Endothelial cell of umbilical vein (primary cell): ENCODE results near the gene N4BP2. TPM values are rescaled to one million over a fixed set of nuclear protein-coding genes. Genes with fewer than 3 reads are reported as not detected.

Experiments used
- BruUV-seq: library from RNA; stranded (reverse); fragments of 400-500 nt; replicated peaks from 2 replicates; lab custom pipeline; 2021; lab: Mats Ljungman, UMichigan
- CTCF ChIA-PET: fragments of 300-600, 350-600 bp; sonication (Branson Sonifier 250); formaldehyde crosslinking; loops from one replicate; lab custom pipeline; 2021; ENCODE audit warnings: antibody characterized with exemption, inconsistent platforms; lab: Charles Lee
- POLR2A ChIA-PET: fragments of 300-600, 350-600 bp; sonication (Branson Sonifier 250); formaldehyde crosslinking; loops from one replicate; lab custom pipeline; 2021; ENCODE audit warnings: antibody characterized with exemption, inconsistent platforms; lab: Charles Lee
- DNase-seq: peaks from one replicate; pipeline ENCODE4 v3.0.0-alpha.2; 2011; ENCODE audit warnings: low read depth, low spot score
- FAIRE-seq: peaks from 2 replicates; lab custom pipeline; 2011; peaks lifted over from hg19 to GRCh38; lab: Jason Lieb, UNC
- H2AFZ ChIP-seq: 2 replicates; pipeline ENCODE4 v1.6.0; 2012; ENCODE audit warnings: low read depth, low read length, control low read depth, inconsistent platforms
- H3K27ac ChIP-seq: 2 replicates; pipeline ENCODE4 v1.5.1; 2011; ENCODE audit warnings: low read depth, mild to moderate bottlenecking, control low read depth, low read length, moderate library complexity; ENCODE audit not compliant: insufficient read depth
- H3K27me3 ChIP-seq, 2 experiments: 2 replicates each; pipeline versions ENCODE4 v1.6.0 to v1.6.1; 2011; ENCODE audit warnings: low read length in 2 of 2, mixed read lengths in 1 of 2; ENCODE audit not compliant: control insufficient read depth in 2 of 2, insufficient read depth in 2 of 2
- H3K36me3 ChIP-seq, 2 experiments: 2 replicates in 1 of 2; 3 replicates in 1 of 2; pipeline ENCODE4 v1.5.1; 2011; ENCODE audit warnings: low read length in 2 of 2, mild to moderate bottlenecking in 1 of 2, moderate library complexity in 1 of 2; ENCODE audit not compliant: control insufficient read depth in 2 of 2, insufficient read depth in 2 of 2; ENCODE audit errors: extremely low read depth in 1 of 2
- H3K4me1 ChIP-seq: 3 replicates; pipeline ENCODE4 v1.5.1; 2011; ENCODE audit warnings: mild to moderate bottlenecking, low read length; ENCODE audit not compliant: control insufficient read depth, insufficient read depth; ENCODE audit errors: extremely low read depth
- H3K4me2 ChIP-seq: 2 replicates; pipeline ENCODE4 v1.6.1; 2011; ENCODE audit warnings: low read length, control low read depth, mixed read lengths; ENCODE audit not compliant: insufficient read depth
- H3K4me3 ChIP-seq, 3 experiments: fragments of 200-600 bp in 1 of 3; sonication (generic), shearing (Covaris generic) in 1 of 3; replicated peaks in 1 of 3; 2 replicates each; pipeline ENCODE4 v1.5.1; 2011 to 2016; ENCODE audit warnings: control low read depth in 3 of 3, low read length in 3 of 3, mild to moderate bottlenecking in 2 of 3, inconsistent platforms in 1 of 3, low read depth in 1 of 3, moderate library complexity in 1 of 3; ENCODE audit not compliant: insufficient read depth in 1 of 3
- H3K79me2 ChIP-seq: 2 replicates; pipeline ENCODE4 v1.6.0; 2012; ENCODE audit warnings: low read length, inconsistent platforms; ENCODE audit not compliant: control insufficient read depth, insufficient read depth
- H3K9ac ChIP-seq: replicated peaks from 2 replicates; pipeline ENCODE3; 2011; ENCODE audit warnings: low read length, control low read depth; ENCODE audit not compliant: insufficient read depth; ENCODE audit errors: extremely low read depth
- H3K9me1 ChIP-seq: replicated peaks from 3 replicates; pipeline ENCODE4 v1.6.0; 2011; ENCODE audit warnings: mild to moderate bottlenecking, low read length; ENCODE audit not compliant: control insufficient read depth, insufficient read depth; ENCODE audit errors: extremely low read depth
- H3K9me3 ChIP-seq: replicated peaks from 2 replicates; pipeline ENCODE4 v1.5.1; 2012; ENCODE audit warnings: low read length, inconsistent platforms; ENCODE audit not compliant: control insufficient read depth, insufficient read depth
- H4K20me1 ChIP-seq: replicated peaks from 2 replicates; pipeline ENCODE3; 2011; ENCODE audit warnings: mild to moderate bottlenecking, low read length; ENCODE audit not compliant: control insufficient read depth, insufficient read depth; ENCODE audit errors: extremely low read depth
- EZH2 ChIP-seq: IDR thresholded peaks from 2 replicates; pipeline ENCODE4 v1.6.1; 2012; ENCODE audit warnings: borderline replicate concordance, low read depth, mild to moderate bottlenecking, moderate library complexity, low read length, inconsistent platforms; ENCODE audit not compliant: severe bottlenecking
- FOS ChIP-seq: IDR thresholded peaks from 2 replicates; pipeline ENCODE4 v1.6.1; 2011; ENCODE audit warnings: mild to moderate bottlenecking, low read length, moderate library complexity, borderline replicate concordance; ENCODE audit not compliant: insufficient read depth
- GATA2 ChIP-seq: IDR thresholded peaks from 2 replicates; pipeline ENCODE4 v1.7.0; 2011; ENCODE audit warnings: low read depth, mild to moderate bottlenecking, moderate library complexity, mixed read lengths, low read length; ENCODE audit not compliant: insufficient read length, insufficient read depth
- JUN ChIP-seq: IDR thresholded peaks from 2 replicates; pipeline ENCODE4 v1.6.1; 2011; ENCODE audit warnings: borderline replicate concordance, low read depth; ENCODE audit not compliant: insufficient read length, insufficient read depth
- MYC ChIP-seq: IDR thresholded peaks from one replicate; pipeline ENCODE4 v1.6.1; 2011; ENCODE audit warnings: mild to moderate bottlenecking, low read depth, low read length
- POLR2AphosphoS5 ChIP-seq: IDR thresholded peaks from 2 replicates; pipeline ENCODE4 v1.6.1; 2012; ENCODE audit warnings: low read depth, mild to moderate bottlenecking, control low read depth, low read length, moderate library complexity; ENCODE audit not compliant: insufficient read depth
- dilution Hi-C: fragments of 300-500 bp; cut with MboI; formaldehyde crosslinking; loops from one replicate; pipeline ENCODE4 v1.15.0; 2019; ENCODE audit warnings: low sequenced_read_pairs; ENCODE audit not compliant: extremely low pct_ligation_motif_present
- intact Hi-C: fragments of 100-400 bp; cut with micrococcal nuclease; formaldehyde crosslinking; loops from one replicate; pipeline ENCODE4 v1.10.0; 2022
- polyA plus RNA-seq, 4 experiments: library from polyadenylated mRNA; depleted of rRNA in 3 of 4; stranded (reverse) in 3 of 4; unstranded in 1 of 4; fragments of >200 nt; gene quantifications; 2 replicates each; pipeline versions ENCODE4 v1.2.1 to v1.2.3, GENCODE V29; 2011 to 2012; ENCODE audit warnings: missing spikeins in 1 of 4
- total RNA-seq: library from RNA; stranded (reverse); gene quantifications from 2 replicates; pipeline ENCODE4 v1.2.3, GENCODE V29; 2021
- TF ChIP-seq, protein P1 (sequence below), 2 donors: IDR thresholded peaks; 1 replicate in 1 of 2; 2 replicates in 1 of 2; pipeline ENCODE4 v1.5.1; 2011; ENCODE audit warnings: low read length in 2 of 2, mild to moderate bottlenecking in 2 of 2, moderate library complexity in 2 of 2, control low read depth in 1 of 2, inconsistent platforms in 1 of 2, low read depth in 1 of 2; ENCODE audit not compliant: insufficient read depth in 1 of 2; ENCODE audit errors: extremely low read depth in 1 of 2
- TF ChIP-seq, protein P2 (sequence below): IDR thresholded peaks from 2 replicates; pipeline ENCODE4 v1.6.1; 2011; ENCODE audit not compliant: insufficient read depth, insufficient read length

N4BP2 gene
- total and polyA plus RNA-seq, 2 donors (not counting 3 experiments of a cell fraction or from before 2014, with no cell fraction given) = 0.87 to 6.9 TPM

- intact Hi-C loops = no loop called here
- CTCF ChIA-PET = no interaction called here
These were observed 40.6 kb upstream of the N4BP2 start for GRCh38 chr4:40016007-40016406.

More at GRCh38 chr4:40016007-40016406, 40.6 kb upstream of the N4BP2 start:
- POLR2A ChIA-PET = interaction anchor here (0.6 kb wide), 1 partner anchor 11 kb away, joined by 8 read pairs; no protein-coding TSS in a partner anchor
- Histone ChIP-seq H3K27me3 (no peaks in the 10 kb centered on the region), H2AFZ (no peak overlapping the region), H3K9ac (no peak overlapping the region), H3K27ac (no peak overlapping the region), H3K4me1 (no peaks in the 10 kb centered on the region), H3K79me2 (no peaks in the 10 kb centered on the region), H4K20me1 (no peaks in the 10 kb centered on the region), H3K4me3 (no peak overlapping the region), H3K9me3 (no peaks in the 10 kb centered on the region), H3K4me2 (no peak overlapping the region), H3K36me3 (no peaks in the 10 kb centered on the region), H3K9me1 (no peaks in the 10 kb centered on the region)
- no peak for FAIRE-seq
- dilution Hi-C loops = no loop called here
- DNase-seq = no peak
- BruUV-seq = no TSS peak
- TF ChIP-seq JUN (no peak), POLR2AphosphoS5 (no peak), FOS (no peak), MYC (no peak), GATA2 (no peak), EZH2 (no peak)
- TF ChIP-seq, protein P1, sequence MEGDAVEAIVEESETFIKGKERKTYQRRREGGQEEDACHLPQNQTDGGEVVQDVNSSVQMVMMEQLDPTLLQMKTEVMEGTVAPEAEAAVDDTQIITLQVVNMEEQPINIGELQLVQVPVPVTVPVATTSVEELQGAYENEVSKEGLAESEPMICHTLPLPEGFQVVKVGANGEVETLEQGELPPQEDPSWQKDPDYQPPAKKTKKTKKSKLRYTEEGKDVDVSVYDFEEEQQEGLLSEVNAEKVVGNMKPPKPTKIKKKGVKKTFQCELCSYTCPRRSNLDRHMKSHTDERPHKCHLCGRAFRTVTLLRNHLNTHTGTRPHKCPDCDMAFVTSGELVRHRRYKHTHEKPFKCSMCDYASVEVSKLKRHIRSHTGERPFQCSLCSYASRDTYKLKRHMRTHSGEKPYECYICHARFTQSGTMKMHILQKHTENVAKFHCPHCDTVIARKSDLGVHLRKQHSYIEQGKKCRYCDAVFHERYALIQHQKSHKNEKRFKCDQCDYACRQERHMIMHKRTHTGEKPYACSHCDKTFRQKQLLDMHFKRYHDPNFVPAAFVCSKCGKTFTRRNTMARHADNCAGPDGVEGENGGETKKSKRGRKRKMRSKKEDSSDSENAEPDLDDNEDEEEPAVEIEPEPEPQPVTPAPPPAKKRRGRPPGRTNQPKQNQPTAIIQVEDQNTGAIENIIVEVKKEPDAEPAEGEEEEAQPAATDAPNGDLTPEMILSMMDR (IDR thresholded peaks at IDR 0.05; ENCODE audit: extremely low read depth in 1 of 2, insufficient read depth in 1 of 2, low read depth in 1 of 2, low read length in 2 of 2) = no peak
- TF ChIP-seq, protein P2, sequence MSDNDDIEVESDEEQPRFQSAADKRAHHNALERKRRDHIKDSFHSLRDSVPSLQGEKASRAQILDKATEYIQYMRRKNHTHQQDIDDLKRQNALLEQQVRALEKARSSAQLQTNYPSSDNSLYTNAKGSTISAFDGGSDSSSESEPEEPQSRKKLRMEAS = no peak
